Erythroblast (primary cell): ENCODE data around the gene PRR35.

ENCODE experiments used
- GATA1 ChIP-seq: IDR thresholded peaks from 2 replicates; pipeline ENCODE4 v1.6.1; 2011; ENCODE audit warnings: low read depth, mild to moderate bottlenecking, control low read depth, low read length, moderate library complexity
- POLR2A ChIP-seq: IDR thresholded peaks from 2 replicates; pipeline ENCODE4 v1.6.1; 2011; ENCODE audit warnings: mild to moderate bottlenecking, low read length

DNA sequence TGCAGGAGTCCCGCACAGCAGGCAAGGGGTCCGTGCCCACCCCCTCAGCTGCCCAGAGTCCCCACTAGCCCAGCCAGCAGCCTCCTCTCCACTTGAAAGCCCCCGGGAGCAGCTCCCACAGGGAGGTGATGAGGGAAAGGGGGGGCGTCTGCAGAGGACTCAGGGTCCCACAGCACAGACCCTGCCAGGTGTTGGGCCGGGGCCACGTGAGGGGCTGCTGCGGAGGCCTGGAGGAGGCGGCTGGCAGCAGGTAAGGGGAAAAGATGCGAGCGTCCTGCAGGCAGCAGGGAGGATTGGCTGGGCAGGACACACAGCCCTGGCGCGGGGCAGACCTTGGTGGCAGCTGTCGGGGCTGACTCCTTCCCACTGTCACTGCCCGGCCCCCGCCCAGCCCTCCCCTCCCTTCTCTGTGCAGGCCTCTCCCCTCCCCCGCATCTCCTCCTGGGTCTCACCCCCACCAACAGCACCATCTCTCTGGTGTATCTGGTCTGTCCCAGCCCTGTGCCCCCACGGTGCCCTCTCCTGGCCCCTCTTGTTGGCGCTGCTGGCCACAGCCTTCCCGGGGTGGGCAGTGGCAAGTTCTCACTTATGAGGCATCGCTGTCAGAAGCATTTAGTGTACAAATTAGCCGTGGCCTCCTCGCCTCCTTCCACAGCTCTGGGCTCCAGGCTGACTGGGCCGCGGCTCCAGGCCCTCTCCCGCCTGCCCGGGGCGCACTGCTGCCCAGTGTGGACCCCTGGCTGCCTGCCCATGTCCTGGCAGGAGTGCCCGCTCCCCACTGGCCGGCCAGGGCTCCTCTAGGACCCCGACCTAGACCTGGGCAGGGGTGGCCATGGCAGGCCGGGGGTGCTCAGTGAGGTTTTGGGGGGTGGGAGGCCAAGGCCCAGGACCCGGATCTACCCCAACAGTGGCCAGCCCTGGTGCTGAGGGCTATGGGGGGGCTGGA lies 4.4 kb upstream of the PRR35 start:
- TF ChIP-seq POLR2A = no peak
- no peak for TF ChIP-seq GATA1
